ENCODE data around the gene ERC1.

ERC1 gene

GRCh38 chr12:1525858-1526257 is 534.8 kb downstream of the ERC1 start:
- no peak for DNase-seq

GRCh38 chr12:1527789-1528188 is 536.8 kb downstream of the ERC1 start:
- no peak for DNase-seq

- DNase-seq: no peak
Measured at GRCh38 chr12:1528791-1529190, 537.8 kb downstream of the ERC1 start.

GRCh38 chr12:1529228-1529861 is 538.3 kb downstream of the ERC1 start:
- no peak for DNase-seq

GRCh38 chr12:1529862-1530591 is 539.0 kb downstream of the ERC1 start:
- no peak for DNase-seq

GRCh38 chr12:1530592-1531152 is 539.6 kb downstream of the ERC1 start:
- DNase-seq: no peak

- no peak for DNase-seq
Measured at GRCh38 chr12:1531153-1531653, 540.2 kb downstream of the ERC1 start.

- DNase-seq: no peak
Measured at GRCh38 chr12:1531654-1532374, 540.8 kb downstream of the ERC1 start.

- no peak for DNase-seq
Measured at GRCh38 chr12:1532375-1533165, 541.5 kb downstream of the ERC1 start.

- no peak for DNase-seq
Measured at GRCh38 chr12:1533205-1533601, 542.2 kb downstream of the ERC1 start.

GRCh38 chr12:1533602-1534304 is 542.7 kb downstream of the ERC1 start:
- DNase-seq: no peak

GRCh38 chr12:1534748-1535147 is 543.7 kb downstream of the ERC1 start:
- no peak for DNase-seq

- no peak for DNase-seq
Measured at GRCh38 chr12:1536817-1537216, 545.8 kb downstream of the ERC1 start.

- no peak for DNase-seq
Measured at GRCh38 chr12:1539135-1539534, 548.1 kb downstream of the ERC1 start.

- DNase-seq: no peak
Measured at GRCh38 chr12:1540690-1541089, 549.7 kb downstream of the ERC1 start.

GRCh38 chr12:1542599-1542998 is 551.6 kb downstream of the ERC1 start:
- DNase-seq: no peak

- no peak for DNase-seq
Measured at GRCh38 chr12:1544996-1545700, 554.1 kb downstream of the ERC1 start.

Measured in SHP77 (cell line).